Subcutaneous abdominal adipose tissue (tissue), 5 donors: Measurements from ENCODE around the gene GCNT2.
"Not testable (repeated sequence)": the region's sequence is repeated elsewhere in the genome, so short reads cannot be mapped to it uniquely, and the experiment has no call there.

Experiments
- H3K27ac ChIP-seq: one replicate; pipeline ENCODE4 v1.7.0; 2013; ENCODE audit warnings: low read depth, mild to moderate bottlenecking, inconsistent platforms, low read length, moderate library complexity
- H3K27me3 ChIP-seq, 5 donors: one replicate each; pipeline ENCODE4 v1.7.0; 2013; ENCODE audit warnings: low read length in 5 of 5, inconsistent platforms in 1 of 5; ENCODE audit not compliant: control insufficient read depth in 5 of 5, insufficient read depth in 4 of 5
- H3K36me3 ChIP-seq, 5 donors: one replicate each; pipeline ENCODE4 v1.7.0; 2013; ENCODE audit warnings: low read length in 5 of 5; ENCODE audit not compliant: control insufficient read depth in 5 of 5, insufficient read depth in 5 of 5
- H3K4me1 ChIP-seq, 5 donors: one replicate each; pipeline ENCODE4 v1.7.0; 2013; ENCODE audit warnings: low read length in 5 of 5, mild to moderate bottlenecking in 3 of 5, moderate library complexity in 1 of 5; ENCODE audit not compliant: control insufficient read depth in 5 of 5, insufficient read depth in 5 of 5
- H3K4me3 ChIP-seq, 5 donors: one replicate each; pipeline ENCODE4 v1.7.0; 2013; ENCODE audit warnings: low read length in 5 of 5, low read depth in 1 of 5
- H3K9ac ChIP-seq, 5 donors: one replicate each; pipeline ENCODE4 v1.7.0; 2013; ENCODE audit warnings: low read length in 5 of 5, mild to moderate bottlenecking in 4 of 5, moderate library complexity in 3 of 5
- H3K9me3 ChIP-seq, 5 donors: one replicate each; pipeline ENCODE4 v1.7.0; 2013; ENCODE audit warnings: low read length in 5 of 5; ENCODE audit not compliant: control insufficient read depth in 5 of 5
- donor health status: healthy.
- donor health status: healthy.
- donor health status: healthy.
- donor health status: healthy.
- donor health status: healthy.

The GCNT2 gene

GRCh38 chr6:10575519-10575918 is 54.4 kb downstream of the GCNT2 start:
- not testable (repeated sequence) for H3K4me1 ChIP-seq, H3K36me3 ChIP-seq, H3K4me3 ChIP-seq, H3K9me3 ChIP-seq, H3K27ac ChIP-seq, H3K27me3 ChIP-seq, H3K9ac ChIP-seq

GRCh38 chr6:10576226-10576625 is 55.1 kb downstream of the GCNT2 start:
- H3K36me3 ChIP-seq = no peaks in the 10 kb centered on the region
- no peak overlapping the region for H3K9ac ChIP-seq
- H3K27me3 ChIP-seq = peaks cover 0 to 3% (median 0%) of the 10 kb centered on the region in 5 donors
- H3K27ac ChIP-seq = no peak overlapping the region
- peaks cover 0 to 3% (median 0%) of the 10 kb centered on the region in 5 donors for H3K4me1 ChIP-seq
- H3K9me3 ChIP-seq = no peaks in the 10 kb centered on the region
- no peak overlapping the region for H3K4me3 ChIP-seq

GRCh38 chr6:10577112-10577511 is 56.0 kb downstream of the GCNT2 start:
- H3K27ac ChIP-seq = no peak overlapping the region
- no peak overlapping the region for H3K4me3 ChIP-seq
- H3K27me3 ChIP-seq = peaks cover 0 to 3% (median 0%) of the 10 kb centered on the region in 5 donors
- H3K9ac ChIP-seq = no peak overlapping the region
- H3K4me1 ChIP-seq = peaks cover 0 to 3% (median 0%) of the 10 kb centered on the region in 5 donors
- no peaks in the 10 kb centered on the region for H3K9me3 ChIP-seq
- H3K36me3 ChIP-seq = no peaks in the 10 kb centered on the region

- no peak overlapping the region for H3K27ac ChIP-seq
- H3K9me3 ChIP-seq = no peaks in the 10 kb centered on the region
- H3K4me3 ChIP-seq = no peak overlapping the region
- no peaks in the 10 kb centered on the region for H3K36me3 ChIP-seq
- H3K4me1 ChIP-seq = peaks cover 0 to 2% (median 0%) of the 10 kb centered on the region in 5 donors
- peaks cover 0 to 3% (median 0%) of the 10 kb centered on the region in 5 donors for H3K27me3 ChIP-seq
- no peak overlapping the region for H3K9ac ChIP-seq
Measured at GRCh38 chr6:10578723-10579122, 57.6 kb downstream of the GCNT2 start.

- Histone ChIP-seq H3K4me1 (peaks cover 0 to 2% (median 0%) of the 10 kb centered on the region in 5 donors), H3K36me3 (no peaks in the 10 kb centered on the region), H3K9ac (no peak overlapping the region), H3K27me3 (peaks cover 0 to 3% (median 0%) of the 10 kb centered on the region in 5 donors), H3K27ac (no peak overlapping the region), H3K9me3 (no peaks in the 10 kb centered on the region), H3K4me3 (no peak overlapping the region)
Measured at GRCh38 chr6:10579803-10580202, 58.7 kb downstream of the GCNT2 start.

DNA sequence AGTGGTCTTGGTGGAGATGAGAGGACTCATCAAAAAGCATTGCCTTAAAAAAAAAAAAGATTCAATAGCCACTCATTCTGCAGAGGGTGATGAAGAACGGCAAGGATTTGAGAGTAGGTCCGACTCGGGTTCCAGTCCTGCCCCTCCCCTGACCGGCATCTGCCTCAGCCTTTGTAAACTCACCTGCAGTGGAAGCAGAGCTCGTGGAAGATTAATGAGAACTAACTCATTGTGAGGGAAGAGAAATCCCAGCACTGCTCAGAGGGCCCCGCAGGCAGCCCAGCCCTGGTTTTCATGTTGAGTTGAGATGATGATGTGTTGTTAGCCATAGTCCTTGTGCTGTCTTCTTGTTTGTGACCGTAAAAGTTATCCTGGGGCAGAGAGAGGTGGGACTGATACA is 59.4 kb downstream of the GCNT2 start:
- Histone ChIP-seq H3K4me1 (peaks cover 0 to 5% (median 2%) of the 10 kb centered on the region in 5 donors), H3K4me3 (no peak overlapping the region), H3K9ac (no peak overlapping the region), H3K27me3 (peaks cover 0 to 3% (median 0%) of the 10 kb centered on the region in 5 donors), H3K36me3 (no peaks in the 10 kb centered on the region), H3K9me3 (no peaks in the 10 kb centered on the region), H3K27ac (no peak overlapping the region)

GRCh38 chr6:10581402-10581801 is 60.3 kb downstream of the GCNT2 start:
- H3K36me3 ChIP-seq, H3K9me3 ChIP-seq, H3K27me3 ChIP-seq, H3K4me1 ChIP-seq, H3K4me3 ChIP-seq, H3K9ac ChIP-seq, H3K27ac ChIP-seq: not testable (repeated sequence)

GRCh38 chr6:10582774-10583508 is 61.8 kb downstream of the GCNT2 start:
- H3K9me3 ChIP-seq = no peaks in the 10 kb centered on the region
- H3K9ac ChIP-seq = no peak overlapping the region
- no peak overlapping the region for H3K27ac ChIP-seq
- H3K4me1 ChIP-seq = peaks cover 0 to 8% (median 6%) of the 10 kb centered on the region in 5 donors
- peaks cover 0 to 3% (median 3%) of the 10 kb centered on the region in 5 donors for H3K27me3 ChIP-seq
- no peak overlapping the region for H3K4me3 ChIP-seq
- no peaks in the 10 kb centered on the region for H3K36me3 ChIP-seq

DNA sequence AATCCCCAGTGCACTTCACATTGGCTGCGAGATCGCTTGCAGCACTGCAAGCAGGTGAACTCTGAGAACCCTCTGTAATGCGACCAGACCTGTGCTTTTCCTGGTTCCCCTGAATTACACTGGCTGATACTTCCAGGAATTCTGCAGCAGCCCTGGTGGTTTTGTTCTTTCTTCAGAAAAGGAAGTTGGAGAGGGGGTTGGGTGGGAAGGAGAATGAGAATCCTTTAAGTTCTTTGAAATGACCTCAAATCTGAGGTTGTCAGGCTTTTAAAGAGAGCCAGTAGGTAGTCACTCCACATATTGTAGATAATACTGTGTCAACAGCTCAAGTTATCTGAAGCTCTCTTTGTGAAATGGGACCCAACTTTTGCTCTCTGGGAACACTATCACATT is 62.4 kb downstream of the GCNT2 start:
- Histone ChIP-seq H3K9ac (no peak overlapping the region), H3K4me3 (no peak overlapping the region), H3K9me3 (no peaks in the 10 kb centered on the region), H3K27me3 (peaks cover 0 to 3% (median 3%) of the 10 kb centered on the region in 5 donors), H3K4me1 (peaks cover 0 to 8% (median 6%) of the 10 kb centered on the region in 5 donors), H3K36me3 (no peaks in the 10 kb centered on the region), H3K27ac (no peak overlapping the region)

GRCh38 chr6:10584607-10585006 is 63.5 kb downstream of the GCNT2 start:
- Histone ChIP-seq H3K9ac (no peak overlapping the region), H3K36me3 (no peaks in the 10 kb centered on the region), H3K4me3 (no peak overlapping the region), H3K27me3 (peaks cover 0 to 6% (median 3%) of the 10 kb centered on the region in 5 donors), H3K27ac (no peak overlapping the region), H3K4me1 (peaks cover 0 to 8% (median 6%) of the 10 kb centered on the region in 5 donors), H3K9me3 (no peaks in the 10 kb centered on the region)
